HG03039 (cell line): ENCODE results near the gene USP13.

Experiments used
- ATAC-seq: cut with Tn5 transposase; IDR thresholded peaks from one replicate; pipeline ENCODE4 v1.9.1; 2021; ENCODE audit warnings: mild to moderate bottlenecking, moderate library complexity; ENCODE audit not compliant: unreplicated experiment

Gene USP13

DNA sequence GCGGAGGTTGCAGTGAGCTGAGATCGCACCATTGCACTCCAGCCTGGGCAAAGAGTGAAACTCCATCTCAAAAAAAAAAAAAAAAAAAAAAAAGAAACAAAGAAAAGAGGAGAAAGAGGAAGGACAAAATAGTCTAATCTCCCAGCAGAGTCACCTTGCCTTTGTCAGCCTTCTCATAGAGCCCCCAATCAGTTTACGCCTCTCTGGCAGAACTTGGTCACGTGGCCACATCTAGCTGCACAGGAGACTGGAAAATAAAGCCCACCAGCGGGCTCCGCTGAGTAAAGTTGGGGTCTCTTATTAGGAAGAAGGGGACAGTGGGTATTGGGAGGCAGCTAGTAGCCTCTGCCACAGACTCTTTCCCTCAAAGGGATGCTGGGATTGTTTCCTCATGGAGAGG lies 41.9 kb downstream of the USP13 start:
- ATAC-seq: no peak

DNA sequence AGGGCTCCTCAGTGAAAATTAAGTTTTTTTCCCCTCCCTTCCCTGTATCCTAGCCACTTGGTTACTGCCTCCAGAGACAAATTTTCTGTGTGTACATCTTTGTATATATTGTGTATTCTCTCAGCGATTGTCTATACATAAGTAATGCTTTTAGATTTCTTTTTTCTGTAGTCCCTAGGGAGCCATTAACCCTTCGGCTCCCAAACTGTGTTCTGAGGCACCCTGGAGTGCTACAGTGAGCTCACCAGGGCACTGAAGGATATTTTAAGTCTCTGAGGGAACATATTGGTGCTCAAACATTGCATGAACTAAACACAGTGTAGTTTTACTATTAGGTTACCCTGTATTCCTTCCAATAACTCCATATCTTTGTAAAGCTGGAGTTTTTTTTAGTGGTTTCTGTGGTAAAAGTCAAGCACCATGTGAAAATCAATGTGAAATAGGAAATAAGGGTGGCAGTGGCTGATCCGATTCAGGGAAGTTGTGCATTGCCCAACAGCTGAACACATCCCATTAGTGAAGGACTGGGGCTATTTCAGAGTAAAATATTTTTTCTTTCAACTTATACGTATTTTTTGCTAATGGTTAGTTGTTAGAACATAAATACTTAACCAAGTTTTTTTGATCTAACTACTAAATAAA lies 43.0 kb downstream of the USP13 start:
- ATAC-seq: no peak

DNA sequence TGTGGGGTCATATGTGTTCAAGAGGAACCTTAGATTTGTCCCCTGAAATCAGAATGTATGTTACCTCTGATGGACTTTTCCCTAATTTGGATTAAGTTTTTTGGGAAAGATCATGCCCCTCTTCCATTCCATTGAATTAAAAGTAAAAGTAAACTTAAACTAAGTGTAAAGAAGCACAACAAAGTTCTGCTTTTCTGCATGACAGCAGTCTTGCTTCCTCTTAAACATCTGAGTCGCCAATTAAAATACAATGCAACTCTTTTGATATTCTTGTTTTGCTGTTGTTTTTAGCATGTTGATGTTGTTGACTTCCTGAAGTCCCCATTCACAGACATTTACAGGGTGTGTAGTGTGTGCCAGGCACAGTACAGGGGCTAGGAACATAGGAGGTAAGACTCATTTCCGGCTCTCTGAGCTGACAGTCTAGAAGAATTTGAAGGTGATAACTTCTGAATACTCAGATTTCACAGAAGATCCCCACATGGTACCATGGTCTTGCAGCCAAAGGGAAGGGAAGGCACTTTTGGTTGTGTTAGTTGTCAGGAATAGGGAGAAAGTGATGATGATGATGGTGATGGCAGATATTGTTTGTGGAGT lies 45.0 kb downstream of the USP13 start:
- ATAC-seq: no peak

DNA sequence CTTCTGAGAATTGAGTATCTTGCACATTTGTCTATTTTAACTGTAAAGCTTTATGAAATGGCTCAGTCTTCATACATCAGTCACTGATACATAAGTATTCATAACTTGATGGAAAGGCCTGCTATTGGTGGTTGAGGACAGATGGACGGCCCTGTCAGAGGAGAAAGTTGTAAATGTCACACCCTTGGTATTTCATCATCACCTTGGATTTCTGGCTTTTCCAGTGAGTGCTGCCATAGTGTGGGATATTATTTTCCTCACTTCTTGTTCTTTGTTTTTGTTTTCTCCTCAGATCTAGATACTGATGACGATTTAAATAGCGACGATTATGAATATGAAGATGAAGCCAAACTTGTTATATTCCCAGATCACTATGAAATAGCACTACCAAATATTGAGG lies 47.9 kb downstream of the USP13 start:
- ATAC-seq: no peak

DNA sequence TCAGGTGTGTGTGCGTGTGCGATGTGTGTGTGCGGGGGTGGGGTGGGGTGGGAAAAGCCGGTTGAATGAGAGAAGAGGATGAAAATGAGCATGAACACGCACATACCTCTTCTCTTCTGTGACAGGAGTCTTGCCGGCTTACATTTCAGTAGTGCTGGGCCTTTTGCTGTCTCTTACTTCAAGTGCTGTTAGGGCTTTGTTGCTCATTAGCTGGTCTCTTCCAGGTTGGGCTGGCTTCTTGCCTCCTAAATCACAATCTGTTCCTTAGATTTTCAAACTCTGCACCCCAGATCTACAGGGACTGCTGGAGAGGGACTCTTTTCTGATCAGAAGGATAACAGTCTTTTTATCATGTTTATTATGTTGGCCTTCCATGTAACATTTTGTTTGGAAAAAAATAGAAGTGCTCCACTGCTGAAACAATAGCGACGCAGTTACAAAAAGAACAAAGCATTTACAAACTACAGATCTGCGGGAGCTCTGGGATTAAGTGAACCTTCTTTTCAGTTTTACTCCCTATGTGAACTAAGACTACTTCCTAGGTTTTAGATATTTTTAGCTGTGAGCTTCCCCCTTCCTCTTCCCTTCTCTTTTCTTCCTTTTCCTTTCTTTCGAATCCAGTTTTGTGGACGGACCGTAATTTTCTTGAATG lies 48.5 kb downstream of the USP13 start:
- no peak for ATAC-seq

DNA sequence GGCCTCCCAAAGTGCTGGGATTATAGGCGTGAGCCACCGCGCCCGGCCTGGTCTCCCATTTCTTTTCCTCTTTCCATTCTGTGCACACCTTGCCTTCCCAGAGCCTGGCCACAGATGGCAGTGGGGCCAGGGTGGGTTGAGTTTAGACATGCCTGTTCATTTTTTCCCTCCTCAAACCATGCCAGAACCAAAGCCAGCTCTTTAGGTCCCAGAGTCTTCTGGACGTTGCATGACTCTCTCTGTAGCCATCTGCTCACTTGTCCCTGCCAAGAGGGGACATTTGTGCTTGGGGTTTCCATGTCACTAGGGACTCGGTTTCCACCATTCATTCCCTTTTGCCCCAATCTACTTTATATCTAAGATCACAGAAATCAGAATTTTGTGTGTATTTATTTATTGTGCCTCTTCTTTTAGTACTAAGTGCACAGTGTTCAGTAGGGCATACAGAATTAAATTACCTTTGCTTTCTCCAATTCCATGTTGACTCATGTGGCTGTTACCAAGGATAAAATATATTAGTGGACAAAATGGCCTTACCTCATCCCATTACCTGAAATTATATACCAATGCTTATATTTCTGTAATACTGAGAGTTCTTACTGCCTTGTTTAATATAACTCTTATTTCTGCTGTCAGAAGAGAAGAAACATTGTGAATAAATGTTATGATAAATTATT lies 49.6 kb downstream of the USP13 start:
- ATAC-seq: no peak

DNA sequence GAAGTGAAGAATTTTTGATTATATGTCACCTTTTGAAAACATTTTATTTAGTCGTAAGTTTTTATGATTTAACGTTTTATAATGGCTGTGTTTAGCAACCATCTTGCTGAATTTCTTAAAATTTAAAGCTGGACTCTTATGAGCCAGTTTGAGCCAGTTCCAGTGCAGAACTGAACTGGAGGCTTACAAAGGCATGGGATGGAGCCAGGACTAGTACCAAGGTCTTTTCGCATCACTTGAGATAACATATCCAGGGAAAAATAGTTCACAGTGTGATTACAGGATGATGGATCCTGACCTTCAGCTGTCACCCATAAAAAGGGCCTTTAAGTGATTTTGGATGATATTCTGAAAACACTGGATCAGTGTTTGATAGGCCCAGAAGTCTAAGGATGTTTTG lies 51.0 kb downstream of the USP13 start:
- ATAC-seq: no peak

DNA sequence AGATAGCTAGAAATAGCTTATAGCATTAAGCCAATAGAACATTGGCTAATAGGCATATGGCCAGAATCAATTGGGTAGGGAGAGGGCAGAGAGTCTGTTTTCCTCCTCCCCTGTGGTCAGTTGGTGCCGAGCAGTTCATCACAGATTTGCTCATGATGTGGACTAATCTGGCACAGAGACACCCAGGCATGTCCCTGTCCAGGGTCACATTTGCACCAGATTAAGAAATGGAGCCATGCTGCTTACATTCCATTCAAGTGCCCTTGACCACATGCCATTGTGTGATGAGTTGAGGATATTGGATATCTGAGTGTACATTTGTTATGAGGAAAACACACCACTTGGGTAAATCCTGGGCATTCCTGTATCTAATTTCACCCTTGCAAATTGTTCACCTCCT lies 53.4 kb downstream of the USP13 start:
- ATAC-seq: no peak

DNA sequence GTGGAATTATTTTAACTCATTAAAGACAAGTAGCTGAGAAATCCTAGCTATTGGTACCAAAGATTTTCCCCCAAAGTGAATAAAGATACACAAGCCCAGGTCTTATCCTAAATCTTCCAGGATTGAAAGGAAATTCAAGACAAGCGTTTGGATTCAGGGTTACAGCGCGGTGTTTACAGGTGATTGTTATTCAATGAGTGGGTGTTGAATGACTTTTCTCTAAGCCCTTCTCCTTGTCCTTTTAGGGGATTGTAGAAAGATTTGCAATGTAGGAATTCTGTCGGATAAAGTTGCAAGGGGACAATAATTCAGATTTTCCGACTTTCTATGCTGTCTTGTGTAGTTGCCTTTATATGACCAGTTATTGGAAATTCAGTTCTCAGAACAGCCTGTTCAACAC lies 57.2 kb downstream of the USP13 start:
- no peak for ATAC-seq

DNA sequence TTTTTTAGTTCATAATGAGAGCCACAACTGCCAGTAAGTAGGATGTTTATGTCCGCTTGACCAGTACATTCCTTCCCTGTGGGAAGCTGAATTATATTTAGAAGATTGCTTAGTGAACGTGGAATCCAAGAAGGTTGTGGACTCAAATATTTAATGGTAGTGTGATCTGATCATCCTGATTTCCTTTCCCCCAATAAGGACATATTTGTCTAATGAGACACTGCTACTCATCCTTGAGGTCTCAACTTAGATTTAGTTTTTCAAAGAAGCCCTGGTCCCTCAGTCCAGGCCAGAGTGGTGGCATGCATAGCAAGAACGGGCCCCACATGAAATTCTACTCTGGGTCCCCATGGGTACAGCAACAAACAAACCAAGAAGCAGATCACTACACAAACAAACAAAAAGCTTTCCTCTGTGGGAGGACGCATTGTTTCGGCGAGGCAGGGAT lies 60.8 kb downstream of the USP13 start:
- ATAC-seq: no peak

DNA sequence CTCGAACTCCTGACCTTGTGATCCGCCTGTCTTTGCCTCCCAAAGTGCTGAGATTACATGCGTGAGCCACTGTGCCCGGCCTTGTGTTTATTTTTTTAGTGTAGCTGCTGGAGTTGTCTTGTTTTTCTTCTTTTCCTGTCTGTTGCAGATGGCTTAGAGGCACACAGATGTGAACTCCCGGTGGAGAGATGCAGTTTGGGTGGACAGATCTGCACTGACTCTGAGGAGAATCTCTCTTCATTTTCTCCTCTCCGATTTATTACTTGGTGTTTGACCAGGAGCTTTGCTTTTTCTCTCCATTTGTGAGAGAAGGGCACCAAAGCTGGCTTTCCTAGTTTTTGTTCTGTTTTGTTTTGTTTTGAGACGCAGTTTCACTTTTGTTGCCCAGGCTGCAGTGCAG lies 62.7 kb downstream of the USP13 start:
- ATAC-seq: no peak

DNA sequence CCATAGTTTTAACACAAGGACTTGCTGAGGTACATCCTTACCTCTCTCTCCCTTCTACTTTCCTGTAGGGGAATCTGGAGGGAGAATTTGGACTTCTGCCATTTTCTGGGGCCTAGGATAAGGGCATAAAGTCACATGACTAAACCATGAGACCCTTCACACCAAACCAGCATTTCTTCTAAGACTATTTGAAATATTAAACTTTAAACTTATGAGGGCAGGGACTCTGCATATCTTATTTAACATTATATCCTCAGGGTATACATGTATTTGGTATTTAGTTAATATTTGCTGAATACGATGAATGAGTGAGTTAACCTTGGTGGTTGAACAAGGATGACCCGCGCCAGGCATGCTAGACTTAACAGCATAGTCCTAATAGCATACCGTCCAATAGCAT lies 63.4 kb downstream of the USP13 start:
- ATAC-seq: no peak

DNA sequence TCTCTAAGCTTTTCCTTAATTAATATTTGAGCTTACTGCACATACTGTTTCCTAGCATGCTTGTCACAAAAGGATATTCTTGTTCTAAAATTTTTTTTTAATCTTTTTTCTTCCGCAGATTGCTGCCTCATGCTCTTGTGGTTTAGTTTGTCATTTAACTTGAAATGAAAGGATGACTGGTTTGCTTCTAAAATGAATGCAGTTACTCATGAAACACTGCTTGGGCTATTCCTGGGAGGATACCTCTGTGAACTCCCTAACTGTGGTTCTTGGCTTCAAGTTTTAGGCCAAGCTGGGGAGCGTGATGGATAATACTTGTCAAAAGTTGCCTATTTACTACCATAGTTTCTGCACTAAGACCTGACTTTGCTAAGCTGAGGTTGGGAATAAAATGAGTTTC lies 64.0 kb downstream of the USP13 start:
- no peak for ATAC-seq

DNA sequence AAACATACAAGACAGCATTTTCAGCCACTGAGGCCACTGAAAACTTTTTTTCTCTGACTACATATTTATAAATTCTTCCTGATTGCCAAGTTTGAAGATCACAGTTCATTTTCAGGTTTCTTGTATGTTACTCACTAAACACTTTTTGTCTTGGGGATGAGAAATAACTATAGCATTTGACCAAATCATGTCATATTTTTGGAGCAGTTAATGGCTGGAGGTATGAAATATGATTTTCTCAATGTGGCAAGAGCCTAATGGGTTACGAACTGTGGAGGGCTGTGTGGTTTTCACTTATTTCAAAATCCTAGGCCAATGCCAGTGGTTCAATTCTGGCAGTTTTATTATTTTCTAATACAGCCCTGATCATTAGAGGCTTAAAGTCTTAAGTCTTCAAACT lies 64.4 kb downstream of the USP13 start:
- no peak for ATAC-seq

DNA sequence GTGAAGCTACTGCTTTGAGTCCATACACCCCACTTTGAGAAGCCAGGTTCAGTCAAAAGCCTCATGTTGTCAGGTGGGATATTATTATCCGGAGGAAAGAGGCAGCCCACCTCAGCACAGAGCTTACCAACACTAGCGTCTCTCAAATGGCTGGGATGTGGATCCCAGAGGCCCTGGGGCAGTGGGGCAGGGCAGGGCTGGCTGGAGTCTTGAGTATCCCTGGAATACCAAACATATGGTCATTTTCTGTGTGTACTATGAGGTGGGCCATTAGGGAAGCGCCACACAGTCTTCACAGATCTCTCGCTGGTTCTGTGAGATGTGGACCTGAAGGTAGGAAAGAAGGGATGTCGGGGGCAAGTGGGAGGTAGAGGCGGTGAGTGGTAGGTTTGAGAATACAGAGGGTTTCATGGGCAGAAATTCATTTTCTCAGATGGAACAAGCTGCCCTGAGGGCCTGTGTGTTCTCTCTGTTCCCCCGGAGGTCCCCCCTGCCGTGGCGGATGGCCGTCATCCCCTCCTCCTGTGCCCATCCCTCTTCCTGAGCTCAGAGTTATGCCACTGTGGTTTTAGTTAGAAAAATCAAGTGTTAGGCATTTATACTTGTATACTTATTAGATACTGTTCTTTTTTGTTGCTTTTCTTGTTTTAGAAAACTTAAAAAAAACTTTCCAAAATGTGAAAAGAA lies 66.4 kb downstream of the USP13 start:
- no peak for ATAC-seq

DNA sequence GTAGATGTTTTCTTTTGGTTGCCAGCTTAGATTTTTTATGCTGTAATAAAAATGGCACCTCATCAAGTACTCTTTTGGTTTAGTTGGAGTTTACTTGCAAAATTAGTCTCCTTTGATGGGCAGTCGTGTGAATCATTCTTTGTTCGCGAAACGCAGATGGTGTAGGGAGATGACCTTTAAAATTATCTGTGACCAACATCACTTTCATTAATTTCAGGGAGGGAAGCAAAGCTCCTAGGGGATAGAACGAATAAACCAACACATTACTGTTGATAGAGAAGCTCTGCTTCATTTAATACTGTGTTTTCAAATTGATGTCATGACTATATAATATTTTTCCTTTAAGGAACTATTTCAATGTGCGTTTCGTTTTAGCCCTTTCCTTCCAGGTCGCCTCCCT lies 67.4 kb downstream of the USP13 start:
- ATAC-seq: no peak

DNA sequence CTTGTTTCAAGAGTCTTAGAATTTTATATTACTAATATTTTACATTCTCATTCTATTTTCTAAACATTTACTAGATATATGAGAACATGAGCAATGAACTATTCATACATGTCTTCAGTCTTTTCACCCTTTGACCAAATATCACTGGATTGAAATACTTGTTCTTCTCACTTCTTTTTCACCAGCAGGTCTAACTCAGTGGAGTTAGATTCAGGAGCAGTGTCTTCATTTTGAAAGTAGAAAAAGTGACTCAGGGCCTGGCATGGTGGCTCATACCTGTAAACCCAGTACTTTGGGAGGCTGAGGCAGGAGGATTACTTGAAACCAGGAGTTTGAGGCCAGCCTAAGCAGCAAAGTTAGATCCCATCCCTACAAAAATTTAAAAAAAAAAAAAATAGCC lies 70.8 kb downstream of the USP13 start:
- ATAC-seq: no peak

DNA sequence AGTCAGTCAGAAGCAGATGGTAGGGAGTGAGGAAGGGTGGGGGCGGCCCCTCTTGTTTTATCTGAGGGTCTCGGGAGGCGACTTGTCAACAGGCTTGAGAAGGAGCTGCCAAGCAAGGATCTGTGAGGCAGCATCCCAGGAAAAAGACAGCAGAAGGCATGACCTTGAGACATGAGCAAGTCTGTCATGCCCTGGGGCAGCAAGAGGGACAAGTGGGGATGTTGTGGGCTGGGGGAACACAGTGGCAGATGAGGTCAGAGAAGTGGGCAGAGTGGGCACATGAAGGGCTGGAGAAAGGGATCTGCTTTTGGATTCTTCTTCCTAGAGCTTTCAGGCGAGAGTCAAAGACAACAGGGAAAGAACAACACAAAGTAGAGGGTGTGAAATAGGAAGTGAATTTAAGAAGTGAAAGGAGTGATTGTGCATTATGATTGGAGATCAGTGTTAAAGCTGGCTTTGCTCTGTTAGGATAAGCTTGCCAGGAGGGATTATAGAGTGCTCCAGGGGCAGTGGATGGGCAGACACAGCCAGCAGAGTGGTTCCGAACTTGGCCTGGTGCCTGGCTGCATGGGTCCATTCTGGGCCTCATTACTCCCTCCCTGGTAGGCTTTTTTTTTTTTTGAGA lies 73.3 kb downstream of the USP13 start:
- no peak for ATAC-seq

DNA sequence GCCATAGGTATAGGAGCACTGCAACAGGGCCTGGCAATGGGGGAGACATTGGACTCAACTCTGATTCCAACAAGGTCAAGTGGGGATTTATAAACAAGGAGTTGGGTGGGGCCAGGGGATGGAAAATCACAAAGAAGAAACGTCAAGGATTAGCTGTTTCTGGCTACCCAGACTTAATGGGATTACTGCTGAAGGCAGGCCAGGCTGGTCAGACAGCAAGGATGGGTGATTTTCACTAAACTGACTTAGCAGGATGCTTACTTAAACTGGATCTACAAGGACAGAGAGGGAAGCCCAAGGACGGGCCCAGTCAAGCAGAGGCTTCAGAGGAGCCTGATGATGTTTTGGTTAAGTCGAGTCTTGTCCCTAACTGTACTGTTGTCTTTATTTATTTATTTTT lies 76.2 kb downstream of the USP13 start:
- no peak for ATAC-seq

DNA sequence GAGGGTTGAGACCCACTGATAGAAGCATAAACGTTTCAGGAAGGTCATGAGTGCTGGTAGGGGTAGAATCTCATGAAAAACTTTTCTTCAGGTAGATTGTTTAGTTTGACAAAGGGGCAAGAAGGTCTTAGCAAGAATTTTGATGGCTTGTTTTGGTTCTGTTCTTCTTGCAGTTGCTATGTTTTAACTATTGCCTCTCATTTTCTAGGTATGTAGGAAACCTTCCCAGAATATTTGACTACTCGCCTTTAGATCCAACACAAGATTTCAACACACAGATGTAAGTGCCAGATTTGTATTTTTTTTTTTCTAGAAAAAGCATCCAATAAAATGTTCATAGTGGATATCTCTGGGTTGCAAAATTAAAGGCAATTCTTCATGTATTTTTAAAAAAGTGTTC lies 77.1 kb downstream of the USP13 start:
- no peak for ATAC-seq

DNA sequence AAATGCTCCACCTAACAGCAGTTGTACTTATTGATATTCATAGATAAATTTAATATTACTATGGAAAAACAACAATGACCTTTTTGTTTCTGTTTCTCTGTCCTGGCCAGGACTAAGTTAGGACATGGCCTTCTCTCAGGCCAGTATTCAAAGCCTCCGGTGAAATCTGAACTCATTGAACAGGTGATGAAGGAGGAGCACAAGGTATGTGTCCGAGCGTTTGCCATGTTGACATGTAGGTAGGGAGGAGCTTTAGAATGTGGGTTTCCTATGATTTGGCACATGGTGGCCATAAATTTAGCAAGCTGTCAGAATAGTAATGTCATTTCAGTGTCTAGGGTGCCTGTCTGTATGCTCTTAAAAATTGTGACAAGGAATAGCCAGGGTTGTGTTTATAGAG lies 77.7 kb downstream of the USP13 start:
- ATAC-seq: no peak
